Measurements from ENCODE around the gene DYNC2LI1. TPM values are rescaled to one million over a fixed set of nuclear protein-coding genes. Genes with fewer than 3 reads are reported as not detected.
A peak's percentile ranks its signal among the peaks of the same experiment; 100 is the strongest.

Gene DYNC2LI1
- total RNA-seq, 1 donor from 2014 or later: 18.4 TPM

DNA sequence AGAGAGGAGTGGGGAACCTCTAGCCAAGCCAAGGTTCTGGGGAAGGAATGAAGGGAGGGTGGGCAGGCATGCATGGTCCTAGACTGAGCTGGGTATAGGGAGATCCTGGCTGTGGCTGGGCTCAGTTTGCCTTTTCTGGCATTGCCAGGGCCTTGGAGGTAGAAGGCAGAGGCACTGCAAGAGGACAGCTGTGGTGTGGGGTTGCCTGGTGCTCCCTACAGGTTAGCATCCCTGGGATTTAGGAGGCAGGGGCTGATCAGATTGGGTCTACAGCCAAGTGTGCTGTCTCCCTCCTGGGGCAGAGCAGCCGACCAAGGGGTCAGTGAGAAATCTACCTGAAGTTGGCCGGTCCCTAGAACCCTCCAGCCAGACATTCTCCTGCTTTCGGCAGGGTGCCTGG is 80.8 kb downstream of the DYNC2LI1 start:
- Mint-ChIP-seq H3K4me1 (ENCODE audit: unreplicated experiment) (no peaks in the 10 kb centered on the region), H3K9me3 (ENCODE audit: unreplicated experiment) (no peaks in the 10 kb centered on the region), H3K27me3 (ENCODE audit: unreplicated experiment) (peaks cover 57% of the 10 kb centered on the region), H3K36me3 (ENCODE audit: unreplicated experiment) (no peaks in the 10 kb centered on the region), H3K27ac (ENCODE audit: unreplicated experiment) (no peak overlapping the region), H3K4me3 (ENCODE audit: unreplicated experiment) (no peak overlapping the region)
- TF ChIP-seq, protein P1, sequence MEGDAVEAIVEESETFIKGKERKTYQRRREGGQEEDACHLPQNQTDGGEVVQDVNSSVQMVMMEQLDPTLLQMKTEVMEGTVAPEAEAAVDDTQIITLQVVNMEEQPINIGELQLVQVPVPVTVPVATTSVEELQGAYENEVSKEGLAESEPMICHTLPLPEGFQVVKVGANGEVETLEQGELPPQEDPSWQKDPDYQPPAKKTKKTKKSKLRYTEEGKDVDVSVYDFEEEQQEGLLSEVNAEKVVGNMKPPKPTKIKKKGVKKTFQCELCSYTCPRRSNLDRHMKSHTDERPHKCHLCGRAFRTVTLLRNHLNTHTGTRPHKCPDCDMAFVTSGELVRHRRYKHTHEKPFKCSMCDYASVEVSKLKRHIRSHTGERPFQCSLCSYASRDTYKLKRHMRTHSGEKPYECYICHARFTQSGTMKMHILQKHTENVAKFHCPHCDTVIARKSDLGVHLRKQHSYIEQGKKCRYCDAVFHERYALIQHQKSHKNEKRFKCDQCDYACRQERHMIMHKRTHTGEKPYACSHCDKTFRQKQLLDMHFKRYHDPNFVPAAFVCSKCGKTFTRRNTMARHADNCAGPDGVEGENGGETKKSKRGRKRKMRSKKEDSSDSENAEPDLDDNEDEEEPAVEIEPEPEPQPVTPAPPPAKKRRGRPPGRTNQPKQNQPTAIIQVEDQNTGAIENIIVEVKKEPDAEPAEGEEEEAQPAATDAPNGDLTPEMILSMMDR (IDR thresholded peaks at IDR 0.05): no peak
- DNase-seq (ENCODE audit: extremely low spot score, unreplicated experiment): peak; percentile 66

- Mint-ChIP-seq H3K4me3 (ENCODE audit: unreplicated experiment) (no peak overlapping the region), H3K27me3 (ENCODE audit: unreplicated experiment) (peaks cover 61% of the 10 kb centered on the region), H3K36me3 (ENCODE audit: unreplicated experiment) (no peaks in the 10 kb centered on the region), H3K27ac (ENCODE audit: unreplicated experiment) (no peak overlapping the region), H3K9me3 (ENCODE audit: unreplicated experiment) (no peaks in the 10 kb centered on the region), H3K4me1 (ENCODE audit: unreplicated experiment) (no peaks in the 10 kb centered on the region)
- TF ChIP-seq, protein P1 (IDR thresholded peaks at IDR 0.05): no peak
- DNase-seq (ENCODE audit: extremely low spot score, unreplicated experiment): no peak
Observed at GRCh38 chr2:43855292-43855691, 81.5 kb downstream of the DYNC2LI1 start.

Other genes starting within 250 kb of the DYNC2LI1 start
- 28.3 and 32.1 TPM in 2 replicates for gene THADA, start 178.0 kb upstream of the DYNC2LI1 start, total RNA-seq
- 17.4 and 19.6 TPM in 2 replicates for gene PLEKHH2, start 136.8 kb upstream of the DYNC2LI1 start, total RNA-seq
- gene C1GALT1C1L, start 97.6 kb upstream of the DYNC2LI1 start, total RNA-seq: not detected in 2 replicates
- gene ABCG5, start 64.8 kb downstream of the DYNC2LI1 start, total RNA-seq: not detected in 2 replicates
- gene ABCG8, start 64.9 kb downstream of the DYNC2LI1 start, total RNA-seq: not detected in 2 replicates
- 73.8 and 76.6 TPM in 2 replicates for gene LRPPRC, start 221.9 kb downstream of the DYNC2LI1 start, total RNA-seq